GM19397 (cell line): ENCODE results near the gene SPATA31D1.

Experiments used
- ATAC-seq: cut with Tn5 transposase; IDR thresholded peaks from one replicate; pipeline ENCODE4 v1.9.1; 2021; ENCODE audit warnings: mild to moderate bottlenecking, moderate library complexity; ENCODE audit not compliant: unreplicated experiment

The SPATA31D1 gene

DNA sequence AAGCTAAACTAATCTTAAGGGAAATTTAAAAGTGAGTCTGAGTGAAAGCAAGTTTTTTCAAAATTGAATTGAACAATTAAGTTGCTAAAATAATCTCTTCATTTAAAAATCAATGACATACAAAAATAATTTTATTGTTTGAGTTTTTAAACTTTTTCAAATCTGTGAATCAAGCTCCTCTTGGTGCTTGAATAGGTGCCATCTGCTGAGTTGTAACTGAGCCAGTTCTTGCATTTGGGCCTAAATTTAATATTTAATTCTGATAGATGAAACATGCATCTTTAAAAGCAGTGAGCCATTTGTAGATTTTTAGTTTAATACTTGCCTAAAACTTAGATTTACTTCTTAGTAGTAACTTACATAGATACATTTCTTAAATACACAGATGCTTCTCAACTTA is 31.8 kb downstream of the SPATA31D1 start:
- ATAC-seq: no peak

DNA sequence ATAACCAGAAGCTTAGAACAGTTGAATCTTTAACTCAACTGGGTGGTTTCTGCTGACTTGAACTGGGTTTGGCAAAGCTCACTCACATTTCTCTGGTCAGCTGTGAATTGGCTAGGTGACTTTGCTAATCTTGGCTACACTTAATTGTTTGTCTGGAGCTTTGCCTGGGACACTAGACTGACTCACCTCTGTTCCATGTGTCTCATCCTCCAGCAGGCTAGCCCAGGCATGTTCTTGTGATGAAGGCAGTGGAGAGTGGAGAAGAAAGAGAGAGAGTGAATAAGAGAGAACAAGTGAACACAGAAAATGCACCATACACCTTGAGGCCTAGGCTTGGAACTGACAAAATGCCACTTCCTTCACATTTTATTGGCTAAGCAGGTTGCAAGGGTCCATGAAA is 32.6 kb downstream of the SPATA31D1 start:
- ATAC-seq: no peak

DNA sequence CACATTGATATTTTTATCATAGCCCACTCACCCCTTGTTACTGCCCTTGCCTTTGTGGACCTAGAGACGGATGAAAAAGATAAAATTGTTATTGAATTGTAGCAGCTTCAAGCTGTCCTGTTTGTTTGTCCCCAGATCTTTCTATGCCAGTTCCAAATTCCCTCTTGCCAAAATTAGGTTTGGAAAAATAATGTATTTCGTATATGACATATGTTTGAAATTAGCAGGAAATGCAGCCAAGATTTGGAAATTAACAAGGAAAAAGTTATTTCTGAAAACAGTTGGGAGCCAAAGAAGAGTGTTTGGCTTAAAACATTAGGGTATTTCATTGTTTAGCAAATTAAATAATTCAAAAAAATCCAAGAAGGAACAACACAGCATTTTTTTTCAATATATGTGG is 33.5 kb downstream of the SPATA31D1 start:
- no peak for ATAC-seq

DNA sequence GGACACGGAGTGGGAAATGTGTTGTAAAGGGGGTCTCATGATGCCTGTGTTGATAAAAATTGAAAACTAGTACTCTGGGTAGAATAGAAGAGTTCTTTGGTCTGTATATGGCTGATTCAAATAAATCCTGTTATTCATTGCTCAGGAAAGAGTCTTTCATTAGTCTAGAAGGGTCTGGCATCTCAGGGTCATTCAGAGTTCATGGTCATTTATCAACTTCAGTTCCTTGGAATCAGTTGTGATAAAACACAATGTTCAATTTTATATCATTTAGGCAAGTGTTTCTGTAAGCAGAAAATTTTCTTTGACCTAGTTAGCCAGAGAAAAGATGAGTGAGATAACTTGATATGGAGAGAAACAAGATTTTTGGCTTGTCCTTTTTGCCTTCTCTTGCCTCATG is 36.3 kb downstream of the SPATA31D1 start:
- ATAC-seq: no peak

DNA sequence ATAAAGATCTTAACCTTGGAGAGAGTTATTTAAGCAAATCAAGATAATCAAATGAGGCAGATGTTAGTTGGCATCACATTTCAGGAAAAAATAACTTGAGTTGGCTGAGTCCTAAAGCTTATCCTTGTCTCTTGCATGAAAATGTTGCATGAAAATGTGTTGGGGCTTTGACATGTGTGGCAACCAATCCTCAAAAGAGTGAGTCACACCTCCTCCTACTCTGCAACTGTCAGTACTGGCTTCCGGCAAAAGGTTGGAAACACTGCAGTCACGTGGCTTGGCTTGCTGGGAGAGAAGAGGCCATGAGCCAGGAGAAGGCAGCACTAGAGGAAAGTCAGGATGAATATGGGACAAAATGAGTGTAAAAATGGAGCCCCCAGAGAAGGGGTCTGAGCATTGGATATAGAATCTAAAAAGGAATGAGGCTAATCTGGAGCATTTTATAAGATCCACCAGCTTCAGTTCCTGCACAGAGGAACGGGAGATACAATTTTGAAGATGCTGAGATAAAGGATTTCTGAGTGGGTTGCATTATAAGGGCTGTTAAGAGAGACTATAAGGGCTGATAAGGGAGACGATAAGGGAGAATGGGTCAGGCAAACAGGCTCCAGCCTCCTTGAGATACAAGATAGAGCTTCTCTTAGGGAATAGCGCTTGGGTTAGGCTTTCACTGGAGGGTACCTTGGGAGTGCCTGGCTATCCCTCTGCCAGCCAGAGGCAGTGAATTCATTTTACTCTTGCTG is 43.1 kb downstream of the SPATA31D1 start:
- ATAC-seq: no peak

DNA sequence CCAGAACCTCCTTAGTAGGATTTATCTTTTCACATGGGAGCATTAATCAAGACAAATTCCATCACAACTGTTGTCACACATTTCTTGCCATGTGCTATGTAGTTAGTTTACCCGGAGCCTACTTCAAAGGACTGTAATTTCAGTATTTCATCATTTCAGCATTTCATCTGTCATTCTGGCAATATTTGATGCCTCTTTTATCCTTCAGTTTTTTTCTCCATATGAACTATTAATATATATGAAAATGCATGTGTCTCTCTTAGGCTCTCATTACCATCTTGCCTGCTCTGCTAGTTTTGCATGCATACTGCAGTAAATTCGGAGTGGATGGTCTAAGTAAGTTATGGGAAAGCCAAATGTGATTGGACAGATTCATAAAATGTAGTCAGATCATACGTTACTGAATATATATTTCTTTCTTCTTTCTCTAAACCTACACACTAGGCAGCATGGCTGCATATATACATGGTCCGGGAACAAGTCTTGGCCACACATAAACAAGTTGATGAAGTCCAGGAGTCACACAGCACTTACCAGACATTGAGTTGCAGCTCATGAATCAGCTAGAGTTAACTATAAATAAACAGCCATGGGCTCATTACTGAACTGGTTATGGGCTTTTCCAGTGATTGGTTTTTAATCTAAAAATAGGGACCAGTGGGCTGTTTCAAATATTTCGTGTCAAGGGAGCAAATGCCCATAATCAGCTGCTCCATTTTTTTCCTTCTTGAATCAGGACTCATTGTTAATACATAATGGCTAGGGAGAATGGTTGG is 46.6 kb downstream of the SPATA31D1 start:
- no peak for ATAC-seq

DNA sequence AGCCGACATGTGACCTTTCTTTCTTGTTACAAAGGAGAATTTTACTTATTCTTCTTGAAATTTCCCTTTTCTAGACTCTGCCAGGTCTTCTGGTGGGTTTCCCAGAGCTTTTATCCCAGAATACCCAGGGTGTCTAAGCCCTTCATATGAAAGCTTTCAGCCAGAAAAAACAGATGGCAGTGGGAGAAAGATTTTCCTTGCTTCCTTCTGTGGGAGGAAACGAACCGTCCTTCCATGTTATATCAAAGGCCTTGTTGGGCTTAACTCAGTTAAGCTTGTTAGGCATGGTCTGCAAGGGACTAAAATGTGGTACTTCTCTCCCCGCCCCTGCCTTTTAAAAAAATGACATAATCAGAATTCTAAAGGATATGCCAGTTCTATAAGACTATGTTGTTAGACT is 47.5 kb downstream of the SPATA31D1 start:
- ATAC-seq: no peak

DNA sequence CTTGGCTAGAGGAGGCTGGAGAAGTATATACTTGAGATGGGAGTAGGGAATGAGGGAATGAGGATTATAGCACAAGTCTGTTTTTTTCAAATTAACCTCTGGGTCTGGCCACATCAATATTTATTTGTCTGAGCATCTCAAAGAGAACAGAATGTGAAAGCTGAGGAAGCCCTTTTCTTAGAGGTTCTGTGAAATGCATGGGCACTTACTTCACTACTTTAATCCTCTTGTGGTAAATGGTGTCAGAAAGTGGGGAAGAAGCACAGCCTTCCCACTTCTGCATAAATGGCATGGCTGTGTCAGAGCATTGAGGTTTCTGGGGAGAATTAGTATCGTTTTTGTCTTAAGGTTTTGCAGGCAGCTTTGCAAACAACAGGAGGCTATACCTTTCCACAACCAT is 48.6 kb downstream of the SPATA31D1 start:
- no peak for ATAC-seq

DNA sequence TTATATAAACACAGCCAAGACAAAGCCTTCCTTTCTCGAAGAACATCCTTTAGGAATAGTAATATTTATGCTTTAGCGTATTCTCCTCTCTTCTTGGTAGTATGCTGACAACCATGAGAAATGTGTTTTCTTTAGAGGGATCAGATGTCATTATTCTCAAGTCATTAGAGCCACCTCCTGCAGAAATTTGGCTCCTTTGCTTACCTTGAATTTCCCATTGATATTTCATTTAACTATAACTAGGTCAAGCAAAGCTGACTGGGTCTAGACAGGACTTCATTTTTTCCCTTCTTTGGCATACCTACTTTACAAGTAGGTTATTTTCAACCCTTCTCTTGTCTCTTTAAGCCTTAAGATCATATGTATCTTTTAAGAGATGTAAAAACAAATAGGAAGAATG is 50.3 kb downstream of the SPATA31D1 start:
- ATAC-seq: no peak
